HCT116 (cell line): ENCODE measurements around the gene NAT16. TPM values are rescaled to one million over a fixed set of nuclear protein-coding genes. Genes with fewer than 3 reads are reported as not detected.

Source experiments
- ATAC-seq: fragments of 200-7000 bp; cut with Tn5 transposase; 2 replicates; pipeline ENCODE4 v1.9.1; 2020; ENCODE audit warnings: mild to moderate bottlenecking, moderate library complexity
- BruUV-seq: library from RNA; stranded (reverse); fragments of 400-500 nt; replicated peaks from 2 replicates; lab custom pipeline; 2021; lab: Mats Ljungman, UMichigan
- CTCF ChIA-PET: fragments of 300-600 bp; sonication (Branson Sonifier 250); formaldehyde crosslinking; loops from one replicate; lab custom pipeline; 2021; ENCODE audit warnings: antibody characterized with exemption; lab: Charles Lee
- POLR2A ChIA-PET: fragments of 300-600, 350-600 bp; sonication (Branson Sonifier 250); formaldehyde crosslinking; loops from one replicate; lab custom pipeline; 2021; ENCODE audit warnings: antibody characterized with exemption; lab: Charles Lee
- RAD21 ChIA-PET, 2 experiments: fragments of 300-600 bp; sonication (Branson Sonifier 250); formaldehyde crosslinking; loops; one replicate each; lab custom pipeline; 2023; ENCODE audit warnings: low total read pairs in 2 of 2; ENCODE audit not compliant: uncharacterized antibody in 2 of 2, unreplicated experiment in 2 of 2, low non-redundant PET in 1 of 2; lab: Charles Lee
- DNase-seq: peaks from one replicate; pipeline ENCODE4 v3.0.0-alpha.2; 2010; ENCODE audit warnings: low read depth, low spot score
- H2AFZ ChIP-seq: fragments of 200-600 bp; shearing (Covaris generic), sonication (generic); 2 replicates; pipeline ENCODE4 v1.6.1; 2017; ENCODE audit warnings: low read depth, mixed run types, mixed read lengths, antibody characterized with exemption, low read length; ENCODE audit not compliant: poor library complexity, severe bottlenecking
- H3K27ac ChIP-seq: 2 replicates; pipeline ENCODE4 v1.5.1; 2012; ENCODE audit warnings: low read depth, low read length
- H3K27me3 ChIP-seq: fragments of 200-600 bp; sonication (generic); 2 replicates; pipeline ENCODE4 v1.6.1; 2016; ENCODE audit warnings: mixed run types, low read length, mixed read lengths; ENCODE audit not compliant: insufficient read depth
- H3K36me3 ChIP-seq, 2 experiments: fragments of 200-500 bp in 1 of 2; fragments of 200-600 bp in 1 of 2; sonication (Bioruptor generic) in 1 of 2; sonication (generic) in 1 of 2; 2 replicates each; pipeline versions ENCODE4 v1.5.1 to v1.6.1; 2014 to 2016; ENCODE audit warnings: low read length in 2 of 2, inconsistent platforms in 1 of 2, mixed read lengths in 1 of 2, mixed run types in 1 of 2; ENCODE audit not compliant: insufficient read depth in 2 of 2, control insufficient read depth in 1 of 2
- H3K4me1 ChIP-seq, 2 experiments: fragments of 200-600 bp in 1 of 2; sonication (generic) in 1 of 2; 2 replicates each; pipeline versions ENCODE4 v1.5.1 to v1.6.1; 2012 to 2017; ENCODE audit warnings: low read length in 2 of 2, inconsistent platforms in 1 of 2, mild to moderate bottlenecking in 1 of 2, mixed read lengths in 1 of 2, mixed run types in 1 of 2, moderate library complexity in 1 of 2; ENCODE audit not compliant: insufficient read depth in 2 of 2, control insufficient read depth in 1 of 2
- H3K4me2 ChIP-seq: fragments of 200-600 bp; sonication (generic); 2 replicates; pipeline ENCODE4 v1.6.1; 2017; ENCODE audit warnings: mixed run types, low read length, mixed read lengths
- H3K4me3 ChIP-seq, 2 experiments: fragments of 200-600 bp in 1 of 2; sonication (generic) in 1 of 2; replicated peaks in 1 of 2; 2 replicates each; pipeline ENCODE4 v1.5.1; 2011 to 2016; ENCODE audit warnings: low read length in 2 of 2, control low read depth in 1 of 2, low read depth in 1 of 2, mild to moderate bottlenecking in 1 of 2, mixed read lengths in 1 of 2, mixed run types in 1 of 2
- H3K79me2 ChIP-seq: fragments of 200-600 bp; sonication (generic); 2 replicates; pipeline ENCODE4 v1.6.1; 2017; ENCODE audit warnings: mild to moderate bottlenecking, mixed run types, low read length, moderate library complexity, mixed read lengths; ENCODE audit not compliant: insufficient read depth
- H3K9ac ChIP-seq: fragments of 200-600 bp; sonication (generic); 2 replicates; pipeline ENCODE4 v1.6.1; 2016; ENCODE audit warnings: low read length, mixed read lengths
- H3K9me2 ChIP-seq: fragments of 200-600 bp; sonication (generic), shearing (Covaris generic); 2 replicates; pipeline ENCODE4 v1.6.1; 2017; ENCODE audit warnings: mixed run types, mild to moderate bottlenecking, moderate library complexity; ENCODE audit not compliant: insufficient read depth
- H3K9me3 ChIP-seq, 2 experiments: fragments of 200-500 bp in 1 of 2; fragments of 200-600 bp in 1 of 2; sonication (Bioruptor generic) in 1 of 2; sonication (generic) in 1 of 2; 2 replicates each; pipeline ENCODE4 v1.6.1; 2014 to 2017; ENCODE audit warnings: low read length in 2 of 2, mixed read lengths in 2 of 2, inconsistent platforms in 1 of 2, low read depth in 1 of 2, mild to moderate bottlenecking in 1 of 2, mixed run types in 1 of 2, moderate library complexity in 1 of 2; ENCODE audit not compliant: control insufficient read depth in 1 of 2, insufficient read depth in 1 of 2
- H4K20me1 ChIP-seq: fragments of 200-600 bp; sonication (generic), shearing (Covaris generic); 2 replicates; pipeline ENCODE4 v1.6.1; 2017; ENCODE audit warnings: mixed run types, mild to moderate bottlenecking, moderate library complexity; ENCODE audit not compliant: insufficient read depth
- CBX3 ChIP-seq: IDR thresholded peaks from 2 replicates; pipeline ENCODE4 v1.6.1; 2012; ENCODE audit warnings: low read depth
- EGR1 ChIP-seq: IDR thresholded peaks from 2 replicates; pipeline ENCODE4 v1.6.1; 2012; ENCODE audit warnings: low read depth
- FOSL1 ChIP-seq: IDR thresholded peaks from 2 replicates; pipeline ENCODE4 v1.6.1; 2012; ENCODE audit warnings: low read depth
- JUND ChIP-seq: IDR thresholded peaks from 2 replicates; pipeline ENCODE4 v1.6.1; 2012
- POLR2AphosphoS5 ChIP-seq: IDR thresholded peaks from 2 replicates; pipeline ENCODE4 v1.6.1; 2011; ENCODE audit warnings: mild to moderate bottlenecking, low read depth, low read length, moderate library complexity
- SIN3A ChIP-seq: IDR thresholded peaks from 2 replicates; pipeline ENCODE4 v1.6.1; 2012; ENCODE audit warnings: low read depth
- SP1 ChIP-seq: IDR thresholded peaks from 2 replicates; pipeline ENCODE4 v1.6.1; 2012; ENCODE audit warnings: low read depth
- TCF7L2 ChIP-seq: IDR thresholded peaks from 2 replicates; pipeline ENCODE4 v1.7.0; 2011; ENCODE audit warnings: borderline replicate concordance, inconsistent platforms; ENCODE audit not compliant: insufficient read depth, insufficient read length; ENCODE audit errors: extremely low read depth
- ZBTB33 ChIP-seq: IDR thresholded peaks from 2 replicates; pipeline ENCODE4 v1.6.1; 2011; ENCODE audit warnings: mild to moderate bottlenecking, low read length, moderate library complexity; ENCODE audit not compliant: insufficient replicate concordance; ENCODE audit errors: extremely low read depth
- intact Hi-C: fragments of 100-400 bp; cut with micrococcal nuclease; formaldehyde crosslinking; loops from 2 replicates; pipeline ENCODE4 v1.10.0; 2022
- total RNA-seq: library from RNA; stranded (reverse); gene quantifications from one replicate; pipeline ENCODE4 v1.2.1, GENCODE V29; 2021; ENCODE audit not compliant: unreplicated experiment
- TF ChIP-seq, protein P1 (sequence below), 3 experiments: fragments of 200-600 bp in 1 of 3; sonication (generic) in 1 of 3; IDR thresholded peaks in 2 of 3; conservative IDR thresholded peaks in 1 of 3; 2 replicates each; pipeline ENCODE4 v1.5.1; 2012 to 2017; ENCODE audit warnings: low read depth in 2 of 3, low read length in 2 of 3, antibody characterized with exemption in 1 of 3, borderline replicate concordance in 1 of 3, control low read depth in 1 of 3, mild to moderate bottlenecking in 1 of 3, mixed read lengths in 1 of 3, mixed run types in 1 of 3, moderate library complexity in 1 of 3; ENCODE audit not compliant: insufficient read depth in 1 of 3
- TF ChIP-seq, protein P2 (sequence below): IDR thresholded peaks from 2 replicates; pipeline ENCODE4 v1.6.1; 2012

Gene NAT16
- total RNA-seq, 1 experiment from 2014 or later: 2.0 TPM

GRCh38 chr7:101134399-101134980, 45.6 kb downstream of the NAT16 start:
- no peak for TF ChIP-seq SIN3A
- TF ChIP-seq, protein P1, sequence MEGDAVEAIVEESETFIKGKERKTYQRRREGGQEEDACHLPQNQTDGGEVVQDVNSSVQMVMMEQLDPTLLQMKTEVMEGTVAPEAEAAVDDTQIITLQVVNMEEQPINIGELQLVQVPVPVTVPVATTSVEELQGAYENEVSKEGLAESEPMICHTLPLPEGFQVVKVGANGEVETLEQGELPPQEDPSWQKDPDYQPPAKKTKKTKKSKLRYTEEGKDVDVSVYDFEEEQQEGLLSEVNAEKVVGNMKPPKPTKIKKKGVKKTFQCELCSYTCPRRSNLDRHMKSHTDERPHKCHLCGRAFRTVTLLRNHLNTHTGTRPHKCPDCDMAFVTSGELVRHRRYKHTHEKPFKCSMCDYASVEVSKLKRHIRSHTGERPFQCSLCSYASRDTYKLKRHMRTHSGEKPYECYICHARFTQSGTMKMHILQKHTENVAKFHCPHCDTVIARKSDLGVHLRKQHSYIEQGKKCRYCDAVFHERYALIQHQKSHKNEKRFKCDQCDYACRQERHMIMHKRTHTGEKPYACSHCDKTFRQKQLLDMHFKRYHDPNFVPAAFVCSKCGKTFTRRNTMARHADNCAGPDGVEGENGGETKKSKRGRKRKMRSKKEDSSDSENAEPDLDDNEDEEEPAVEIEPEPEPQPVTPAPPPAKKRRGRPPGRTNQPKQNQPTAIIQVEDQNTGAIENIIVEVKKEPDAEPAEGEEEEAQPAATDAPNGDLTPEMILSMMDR (IDR thresholded peaks at IDR 0.05 in 2 of 3, conservative IDR thresholded peaks at IDR 0.05 in 1 of 3; ENCODE audit: borderline replicate concordance in 1 of 3, insufficient read depth in 1 of 3, low read depth in 2 of 3, low read length in 2 of 3): no peak
- no peak for TF ChIP-seq TCF7L2
- TF ChIP-seq JUND: no peak
- no peak for TF ChIP-seq EGR1
- TF ChIP-seq, protein P2, sequence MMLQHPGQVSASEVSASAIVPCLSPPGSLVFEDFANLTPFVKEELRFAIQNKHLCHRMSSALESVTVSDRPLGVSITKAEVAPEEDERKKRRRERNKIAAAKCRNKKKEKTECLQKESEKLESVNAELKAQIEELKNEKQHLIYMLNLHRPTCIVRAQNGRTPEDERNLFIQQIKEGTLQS: no peak
- no peak for TF ChIP-seq SP1
- TF ChIP-seq POLR2AphosphoS5: no peak
- no peak for TF ChIP-seq ZBTB33
- TF ChIP-seq FOSL1: no peak
- no peak for TF ChIP-seq CBX3
- Histone ChIP-seq H3K9ac (no peak overlapping the region), H3K4me2 (no peak overlapping the region), H3K27ac (no peak overlapping the region), H3K27me3 (no peaks in the 10 kb centered on the region), H3K4me1 (peaks cover 14 to 44% of the 10 kb centered on the region in 2 experiments), H3K79me2 (no peaks in the 10 kb centered on the region), H4K20me1 (no peaks in the 10 kb centered on the region), H3K9me3 (no peaks in the 10 kb centered on the region), H2AFZ (no peak overlapping the region), H3K9me2 (no peaks in the 10 kb centered on the region), H3K36me3 (peaks cover 0 to 5% of the 10 kb centered on the region in 2 experiments; a peak in 1 of 4 replicates), H3K4me3 (no peak overlapping the region)
- RAD21 ChIA-PET: interaction anchor here in 1 of 2 experiments (0.6 kb wide), 1 partner anchor 178 kb away, joined by 3 read pairs; no protein-coding TSS in a partner anchor
- CTCF ChIA-PET: interaction anchor here (2.7 kb wide), 1 partner anchor 9 kb away, joined by 12 read pairs; no protein-coding TSS in a partner anchor
- no TSS peak for BruUV-seq
- intact Hi-C loops: no loop called here
- DNase-seq (no peak), ATAC-seq (no peak)
- POLR2A ChIA-PET: interaction anchor here (0.6 to 0.7 kb wide), 2 partner anchors 9 to 82 kb away, joined by 3 to 4 read pairs; no protein-coding TSS in a partner anchor
